GM12878 (cell line): ENCODE measurements around the gene TMEM184C. TPM values are rescaled to one million over a fixed set of nuclear protein-coding genes. Genes with fewer than 3 reads are reported as not detected.

Experiments
- ATAC-seq: fragments of 200-7000 bp; cut with Tn5 transposase; 3 replicates; pipeline ENCODE4 v1.9.1; 2020; ENCODE audit warnings: mild to moderate bottlenecking, moderate library complexity
- BruUV-seq: library from RNA; stranded (reverse); fragments of 400-500 nt; replicated peaks from 2 replicates; lab custom pipeline; 2021; lab: Mats Ljungman, UMichigan
- CTCF ChIA-PET: fragments of 300-600 bp; sonication (Branson Sonifier 250); formaldehyde crosslinking; extraction: SDS; loops from one replicate; lab custom pipeline; 2021; ENCODE audit warnings: inconsistent platforms; lab: Yijun Ruan, JAX
- POLR2A ChIA-PET: fragments of 350-600 bp; formaldehyde crosslinking; extraction: SDS; loops from one replicate; lab custom pipeline; 2021; ENCODE audit warnings: inconsistent platforms; lab: Charles Lee
- RAD21 ChIA-PET: fragments of 300-600 bp; sonication (Branson Sonifier 250); formaldehyde crosslinking; loops from one replicate; lab custom pipeline; 2023; ENCODE audit warnings: antibody characterized with exemption; ENCODE audit not compliant: unreplicated experiment; lab: Charles Lee
- SMC1A ChIA-PET: fragments of 300-600 bp; sonication (Branson Sonifier 250); formaldehyde crosslinking; loops from one replicate; lab custom pipeline; 2023; ENCODE audit not compliant: unreplicated experiment, uncharacterized antibody; lab: Charles Lee
- DNase-seq: peaks from one replicate; pipeline ENCODE4 v3.0.0-alpha.2; 2011; ENCODE audit warnings: low read depth, low spot score
- FAIRE-seq: peaks from 3 replicates; lab custom pipeline; 2011; peaks lifted over from hg19 to GRCh38; lab: Jason Lieb, UNC
- H2AFZ ChIP-seq: 2 replicates; pipeline ENCODE4 v1.6.0; 2011; ENCODE audit warnings: low read depth, low read length, control low read depth; ENCODE audit not compliant: control insufficient read depth
- H3K27ac ChIP-seq: 2 replicates; pipeline ENCODE4 v1.5.1; 2011; ENCODE audit warnings: control low read depth; ENCODE audit not compliant: control insufficient read depth, insufficient read depth
- H3K27me3 ChIP-seq, 2 experiments: replicated peaks in 1 of 2; 2 replicates each; pipeline versions ENCODE4 v1.6.0 to v1.6.1; 2011; ENCODE audit warnings: low read length in 1 of 2; ENCODE audit not compliant: control insufficient read depth in 2 of 2, insufficient read depth in 2 of 2
- H3K36me3 ChIP-seq, 2 experiments: 2 replicates each; pipeline ENCODE4 v1.5.1; 2011; ENCODE audit warnings: low read length in 1 of 2; ENCODE audit not compliant: control insufficient read depth in 2 of 2, insufficient read depth in 2 of 2
- H3K4me1 ChIP-seq: 2 replicates; pipeline ENCODE4 v1.6.1; 2011; ENCODE audit warnings: mild to moderate bottlenecking, low read length, moderate library complexity, mixed read lengths; ENCODE audit not compliant: control insufficient read depth, insufficient read depth
- H3K4me2 ChIP-seq: 2 replicates; pipeline ENCODE4 v1.6.0; 2011; ENCODE audit warnings: control low read depth; ENCODE audit not compliant: control insufficient read depth, insufficient read depth
- H3K4me3 ChIP-seq: fragments of 200-600 bp; sonication (generic); 2 replicates; pipeline ENCODE4 v1.5.1; 2016
- H3K79me2 ChIP-seq: 2 replicates; pipeline ENCODE4 v1.6.0; 2011; ENCODE audit warnings: low read length; ENCODE audit not compliant: control insufficient read depth, insufficient read depth
- H3K9ac ChIP-seq: 2 replicates; pipeline ENCODE4 v1.8.0; 2011; ENCODE audit warnings: low read length, control low read depth, mixed read lengths; ENCODE audit not compliant: control insufficient read depth, insufficient read depth
- H3K9me3 ChIP-seq: replicated peaks from 3 replicates; pipeline ENCODE4 v1.5.1; 2011; ENCODE audit warnings: mild to moderate bottlenecking, low read length; ENCODE audit not compliant: control insufficient read depth, insufficient read depth
- H4K20me1 ChIP-seq: 2 replicates; pipeline ENCODE4 v1.6.0; 2011; ENCODE audit not compliant: control insufficient read depth, insufficient read depth
- CTCF ChIP-seq, 3 experiments: IDR thresholded peaks in 2 of 3; conservative IDR thresholded peaks in 1 of 3; 2 replicates each; pipeline ENCODE4 v1.5.1; 2011; ENCODE audit warnings: low read depth in 3 of 3, low read length in 3 of 3, mild to moderate bottlenecking in 3 of 3, control low read depth in 2 of 3, moderate library complexity in 2 of 3, inconsistent platforms in 1 of 3, mixed read lengths in 1 of 3; ENCODE audit not compliant: control insufficient read depth in 2 of 3, insufficient read depth in 1 of 3; ENCODE audit errors: extremely low read depth in 1 of 3
- EGR1 ChIP-seq, 2 experiments: IDR thresholded peaks; 1 replicate in 1 of 2; 2 replicates in 1 of 2; pipeline ENCODE4 v1.6.1; 2011 to 2012; ENCODE audit warnings: low read depth in 2 of 2, low read length in 2 of 2, borderline replicate concordance in 1 of 2, mild to moderate bottlenecking in 1 of 2, moderate library complexity in 1 of 2
- IRF3 ChIP-seq: fragments of 450-650 bp; IDR thresholded peaks from 2 replicates; pipeline ENCODE4 v1.6.1; 2014; ENCODE audit warnings: mild to moderate bottlenecking
- KDM1A ChIP-seq: fragments of 200-600 bp; sonication (generic); IDR thresholded peaks from 2 replicates; pipeline ENCODE4 v1.6.1; 2016; ENCODE audit warnings: borderline replicate concordance
- MLLT1 ChIP-seq: fragments of 450-650 bp; IDR thresholded peaks from 2 replicates; pipeline ENCODE4 v1.6.1; 2016; ENCODE audit warnings: mild to moderate bottlenecking
- MXI1 ChIP-seq: fragments of 150-350 bp; IDR thresholded peaks from 2 replicates; pipeline ENCODE4 v1.6.1; 2011; ENCODE audit warnings: low read depth, mild to moderate bottlenecking, inconsistent platforms, low read length, improper control_type of control experiment
- NBN ChIP-seq: fragments of 450-650 bp; IDR thresholded peaks from 2 replicates; pipeline ENCODE4 v1.6.1; 2016
- RB1 ChIP-seq: fragments of 450-650 bp; formaldehyde crosslinking; IDR thresholded peaks from 2 replicates; pipeline ENCODE4 v1.6.1; 2017; ENCODE audit warnings: mild to moderate bottlenecking, borderline replicate concordance
- RFX5 ChIP-seq: IDR thresholded peaks from 2 replicates; pipeline ENCODE4 v1.6.1; 2011; ENCODE audit warnings: low read depth, low read length, improper control_type of control experiment
- SMAD1 ChIP-seq: fragments of 450-650 bp; IDR thresholded peaks from 2 replicates; pipeline ENCODE4 v1.6.1; 2018; ENCODE audit warnings: mild to moderate bottlenecking, low read depth; ENCODE audit not compliant: partially characterized antibody
- SMC3 ChIP-seq: IDR thresholded peaks from 2 replicates; pipeline ENCODE4 v1.6.1; 2011; ENCODE audit warnings: low read length, improper control_type of control experiment, borderline replicate concordance
- SREBF1 ChIP-seq: IDR thresholded peaks from 2 replicates; pipeline ENCODE4 v1.6.1; 2012; ENCODE audit warnings: mild to moderate bottlenecking, low read length
- SRF ChIP-seq, 2 experiments: IDR thresholded peaks; 2 replicates each; pipeline ENCODE4 v1.6.1; 2011; ENCODE audit warnings: low read depth in 2 of 2, low read length in 2 of 2, mild to moderate bottlenecking in 1 of 2, moderate library complexity in 1 of 2
- STAT3 ChIP-seq: IDR thresholded peaks from 2 replicates; pipeline ENCODE4 v1.6.1; 2011; ENCODE audit warnings: low read depth, low read length, improper control_type of control experiment
- YBX1 ChIP-seq: fragments of 450-650 bp; IDR thresholded peaks from 2 replicates; pipeline ENCODE4 v1.6.1; 2016; ENCODE audit warnings: antibody characterized with exemption
- ZBTB33 ChIP-seq: fragments of 450-650 bp; IDR thresholded peaks from 2 replicates; pipeline ENCODE4 v1.6.1; 2017; ENCODE audit warnings: mild to moderate bottlenecking
- ZNF207 ChIP-seq: fragments of 450-650 bp; IDR thresholded peaks from 2 replicates; pipeline ENCODE4 v1.6.1; 2014; ENCODE audit warnings: antibody characterized with exemption, mild to moderate bottlenecking, borderline replicate concordance
- WGBS: methylation state at CpG from one replicate; pipeline ENCODE4 v1.1.6; 2016; ENCODE audit warnings: low lambda C conversion rate; ENCODE audit not compliant: insufficient replicate concordance, insufficient coverage; ENCODE audit errors: missing lambda C conversion rate; 5-methylcytosine and 5-hydroxymethylcytosine counted together
- in situ Hi-C: fragments of 300-500 bp; cut with MboI; formaldehyde crosslinking; loops from 9 replicates; pipeline ENCODE4 v1.14.3; 2018; ENCODE audit warnings: mixed read lengths
- intact Hi-C: fragments of 100-400 bp; cut with micrococcal nuclease; formaldehyde crosslinking; loops from one replicate; pipeline ENCODE4 v1.14.2; 2022; ENCODE audit not compliant: unreplicated experiment
- polyA plus RNA-seq, 11 experiments: library from polyadenylated mRNA; depleted of rRNA in 4 of 11; unstranded in 6 of 11; stranded (reverse) in 5 of 11; fragments of >200 nt; fragmentation: Nextera tagmentation in 4 of 11; fragmentation: Illumina TruSeq in 1 of 11; extraction: Ambion mirVana in 4 of 11; extraction: Trizol in 1 of 11; gene quantifications; 1 replicate in 1 of 11; 2 replicates in 10 of 11; pipeline versions ENCODE4 v1.2.1 to v1.2.3, GENCODE V29; 2011 to 2016; ENCODE audit warnings: inconsistent platforms in 2 of 11, missing spikeins in 2 of 11, low read depth in 1 of 11
- total RNA-seq, 4 experiments: library from RNA; depleted of rRNA in 3 of 4; stranded (reverse); fragments of >200 nt in 3 of 4; fragmentation: Illumina TruSeq in 1 of 4; extraction: Trizol in 1 of 4; gene quantifications; 2 replicates each; pipeline versions ENCODE4 v1.2.1 to v1.2.3, GENCODE V29; 2013 to 2021

Gene TMEM184C
- total and polyA plus RNA-seq, 10 of the 15 experiments (the other 5 are each of a cell fraction or from before 2014, with no cell fraction given) = 3.4 to 22.6 (median 18.2) TPM

- peak; percentile 67; the same call in 1 of the 2 replicates for TF ChIP-seq MXI1
- TF ChIP-seq RB1 = no peak
- TF ChIP-seq SMC3 = no peak
- TF ChIP-seq MLLT1 = no peak
- TF ChIP-seq SMAD1 = no peak
- TF ChIP-seq SRF (IDR thresholded peaks at IDR 0.05; ENCODE audit: low read depth in 2 of 2, low read length in 2 of 2) = peak; percentile 98 to 99
- 0 out of 2 replicates have a peak, but pooled peaks have one; percentile 40 for TF ChIP-seq RFX5
- no peak for TF ChIP-seq ZNF207
- TF ChIP-seq YBX1 = no peak
- peak in 1 of 2 experiments; percentile 63; a peak in 1 of 3 replicates for TF ChIP-seq EGR1 (IDR thresholded peaks at IDR 0.05; ENCODE audit: borderline replicate concordance in 1 of 2, low read depth in 2 of 2, low read length in 2 of 2)
- TF ChIP-seq SREBF1 = no peak
Measured at GRCh38 chr4:147617173-147617840, at the start of gene TMEM184C (continued).

- POLR2A ChIA-PET = no interaction called here
- H3K4me2 ChIP-seq = no peak overlapping the region
- CTCF ChIA-PET = interaction anchor here (0.9 to 1.0 kb wide), 2 partner anchors 16 to 19 kb away, joined by 3 read pairs; no protein-coding TSS in a partner anchor
- H3K4me1 ChIP-seq = no peaks in the 10 kb centered on the region
- intact Hi-C loops = no loop called here
- no peaks in the 10 kb centered on the region for H3K79me2 ChIP-seq
- FAIRE-seq (no peak), DNase-seq (no peak), ATAC-seq (no peak)
- SMC1A ChIA-PET = no interaction called here
- no peaks in the 10 kb centered on the region for H3K27me3 ChIP-seq
- H3K9ac ChIP-seq = no peak overlapping the region
- no peaks in the 10 kb centered on the region for H3K36me3 ChIP-seq
- H3K27ac ChIP-seq = no peak overlapping the region
- in situ Hi-C loops = no loop called here
- RAD21 ChIA-PET = interaction anchor here (0.6 kb wide), 1 partner anchor 52 kb away, joined by 3 read pairs; no protein-coding TSS in a partner anchor
- H4K20me1 ChIP-seq = no peaks in the 10 kb centered on the region
- no peak overlapping the region for H2AFZ ChIP-seq
- H3K9me3 ChIP-seq = no peaks in the 10 kb centered on the region; the same call in 2 of the 3 replicates
- BruUV-seq = no TSS peak
- H3K4me3 ChIP-seq = no peak overlapping the region
- WGBS = 61% methylated on average over 4 of the region's 4 CpGs
- TF ChIP-seq ZBTB33 (no peak), IRF3 (no peak), KDM1A (no peak), CTCF (IDR thresholded peaks at IDR 0.05 in 2 of 3, conservative IDR thresholded peaks at IDR 0.05 in 1 of 3; ENCODE audit: control insufficient read depth in 2 of 3, extremely low read depth in 1 of 3, insufficient read depth in 1 of 3, low read depth in 3 of 3, low read length in 3 of 3) (no peak), STAT3 (no peak), NBN (no peak)
Measured at GRCh38 chr4:147570616-147571015, 46.6 kb upstream of the TMEM184C start.
